Astrocyte of the spinal cord (primary cell): ENCODE measurements around the gene GPATCH11.

Source experiments
- DNase-seq: peaks from one replicate; pipeline ENCODE4 v3.0.0; 2011; ENCODE audit warnings: low read depth, low spot score
- H3K4me3 ChIP-seq: 2 replicates; pipeline ENCODE4 v1.5.1; 2011; ENCODE audit warnings: low read depth, mild to moderate bottlenecking, low read length, moderate library complexity
- in situ Hi-C: cut with HindIII; loops from 2 replicates; pipeline ENCODE4 v1.10.0; 2017; ENCODE audit warnings: low sequenced_read_pairs
- TF ChIP-seq, protein P1 (sequence below): IDR thresholded peaks from 2 replicates; pipeline ENCODE4 v1.5.1; 2012; ENCODE audit warnings: low read depth, mild to moderate bottlenecking, low read length, inconsistent platforms

GPATCH11 gene

DNA sequence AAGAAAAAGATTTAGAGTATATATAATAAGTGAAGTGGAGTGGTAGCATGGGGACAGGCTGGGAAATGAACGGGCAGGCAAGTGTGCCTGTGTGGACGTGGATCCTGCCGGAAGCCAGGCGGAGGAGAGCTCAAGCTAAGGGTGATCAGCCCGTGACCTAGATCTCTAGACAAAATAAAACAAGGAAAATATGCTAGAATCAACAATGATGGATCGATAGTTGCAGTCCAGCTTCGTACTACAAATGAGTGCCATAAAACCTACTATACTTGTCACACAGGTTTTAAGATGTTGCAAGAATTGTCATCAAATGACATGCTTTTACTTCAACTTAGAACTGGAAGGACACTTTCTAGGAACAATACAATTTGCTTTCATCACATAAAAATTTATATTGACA, 64.0 kb downstream of the GPATCH11 start:
- in situ Hi-C loops: no loop called here
- TF ChIP-seq, protein P1, sequence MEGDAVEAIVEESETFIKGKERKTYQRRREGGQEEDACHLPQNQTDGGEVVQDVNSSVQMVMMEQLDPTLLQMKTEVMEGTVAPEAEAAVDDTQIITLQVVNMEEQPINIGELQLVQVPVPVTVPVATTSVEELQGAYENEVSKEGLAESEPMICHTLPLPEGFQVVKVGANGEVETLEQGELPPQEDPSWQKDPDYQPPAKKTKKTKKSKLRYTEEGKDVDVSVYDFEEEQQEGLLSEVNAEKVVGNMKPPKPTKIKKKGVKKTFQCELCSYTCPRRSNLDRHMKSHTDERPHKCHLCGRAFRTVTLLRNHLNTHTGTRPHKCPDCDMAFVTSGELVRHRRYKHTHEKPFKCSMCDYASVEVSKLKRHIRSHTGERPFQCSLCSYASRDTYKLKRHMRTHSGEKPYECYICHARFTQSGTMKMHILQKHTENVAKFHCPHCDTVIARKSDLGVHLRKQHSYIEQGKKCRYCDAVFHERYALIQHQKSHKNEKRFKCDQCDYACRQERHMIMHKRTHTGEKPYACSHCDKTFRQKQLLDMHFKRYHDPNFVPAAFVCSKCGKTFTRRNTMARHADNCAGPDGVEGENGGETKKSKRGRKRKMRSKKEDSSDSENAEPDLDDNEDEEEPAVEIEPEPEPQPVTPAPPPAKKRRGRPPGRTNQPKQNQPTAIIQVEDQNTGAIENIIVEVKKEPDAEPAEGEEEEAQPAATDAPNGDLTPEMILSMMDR: no peak
- DNase-seq: no peak
- H3K4me3 ChIP-seq: no peak overlapping the region
